Ascending aorta (tissue), 2 donors: ENCODE results near the gene HSPA6. TPM values are rescaled to one million over a fixed set of nuclear protein-coding genes. Genes with fewer than 3 reads are reported as not detected.
A peak's percentile ranks its signal among the peaks of the same experiment; 100 is the strongest.

Experiments
- DNase-seq, 2 donors: peaks; one replicate each; pipeline ENCODE4 v3.0.0-alpha.2; 2019; ENCODE audit warnings: low spot score in 2 of 2
- H3K27ac ChIP-seq, 2 donors: fragments of 200-600 bp; sonication (generic); one replicate each; pipeline ENCODE4 v1.5.1; 2016 to 2017; ENCODE audit warnings: mild to moderate bottlenecking in 1 of 2
- H3K27me3 ChIP-seq: fragments of 200-600 bp; sonication (generic); one replicate; pipeline ENCODE4 v1.5.1; 2017
- H3K36me3 ChIP-seq, 2 donors: fragments of 200-600 bp; sonication (generic); one replicate each; pipeline ENCODE4 v1.5.1; 2016
- H3K4me1 ChIP-seq, 2 donors: fragments of 200-600 bp; sonication (generic); one replicate each; pipeline ENCODE4 v1.5.1; 2016 to 2017; ENCODE audit warnings: mild to moderate bottlenecking in 1 of 2
- H3K4me3 ChIP-seq, 2 donors: fragments of 200-600 bp; sonication (generic); one replicate each; pipeline ENCODE4 v1.5.1; 2016 to 2017; ENCODE audit warnings: mild to moderate bottlenecking in 1 of 2
- H3K9me3 ChIP-seq, 2 donors: fragments of 200-600 bp; sonication (generic); one replicate each; pipeline ENCODE4 v1.5.1; 2016
- CTCF ChIP-seq, 3 experiments: fragments of 200-600 bp in 2 of 3; fragments of 450-650 bp in 1 of 3; sonication (generic) in 2 of 3; IDR thresholded peaks; one replicate each; pipeline ENCODE4 v1.5.1; 2016 to 2019; ENCODE audit warnings: antibody characterized with exemption in 3 of 3, mild to moderate bottlenecking in 1 of 3, moderate library complexity in 1 of 3
- intact Hi-C: fragments of 100-400 bp; cut with DNase I; formaldehyde crosslinking; loops from one replicate; pipeline ENCODE4 v1.15.1; 2023
- total RNA-seq: library from RNA; depleted of rRNA; stranded (reverse); fragments of >200 nt; gene quantifications from one replicate; pipeline ENCODE4 v1.1.0, GENCODE V29; 2016

Gene HSPA6
- total RNA-seq, 1 donor from 2014 or later, result 1.9 TPM

DNA sequence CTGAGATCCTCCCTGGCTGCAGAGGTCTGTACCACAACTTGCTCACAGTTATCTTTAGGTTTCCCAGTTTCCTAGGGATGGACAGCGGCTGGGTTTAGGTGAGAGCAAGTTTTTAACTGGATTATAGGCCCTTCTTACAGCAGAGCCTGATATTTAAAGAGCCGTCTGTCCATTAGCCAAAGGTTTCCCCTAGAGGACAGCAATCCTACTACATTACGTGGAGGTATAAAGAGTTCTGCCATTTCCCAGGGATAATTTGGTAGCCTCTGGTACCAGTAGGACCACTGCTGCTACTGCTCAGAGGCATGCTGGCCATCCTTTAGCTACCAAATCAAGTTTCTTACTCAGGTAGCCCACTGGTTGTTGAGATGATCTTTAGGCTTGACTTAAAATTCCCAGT, 41.0 kb upstream of the HSPA6 start:
- no peaks in the 10 kb centered on the region for H3K27me3 ChIP-seq
- H3K4me3 ChIP-seq, result no peak overlapping the region
- no peaks in the 10 kb centered on the region for H3K9me3 ChIP-seq
- intact Hi-C loops, result loop anchor here (10.0 kb wide), 1 partner anchor 81 kb away; no protein-coding TSS in a partner anchor
- no peaks in the 10 kb centered on the region for H3K36me3 ChIP-seq
- no peak for TF ChIP-seq CTCF (IDR thresholded peaks at IDR 0.05)
- no peaks in the 10 kb centered on the region for H3K4me1 ChIP-seq
- no peak overlapping the region for H3K27ac ChIP-seq
- DNase-seq, result no peak

DNA sequence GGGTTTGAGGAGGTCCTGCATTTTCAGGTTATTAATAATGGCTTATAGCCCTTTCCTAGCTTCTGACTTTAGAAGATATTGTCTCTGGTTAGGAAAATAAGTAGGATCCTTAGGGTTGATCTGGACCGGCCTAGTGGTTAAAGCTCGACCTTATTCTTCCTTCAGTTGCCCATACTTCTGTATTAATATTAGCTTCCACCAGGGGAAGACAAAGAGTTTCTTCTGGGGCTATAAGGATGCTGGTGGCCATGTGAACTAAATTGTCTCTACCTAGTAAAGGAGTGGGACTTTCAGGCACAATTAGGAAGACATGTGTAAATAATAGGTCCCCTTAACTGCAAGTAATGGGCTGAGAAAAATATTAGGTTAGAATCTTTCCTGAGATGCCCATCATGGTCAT, 39.7 kb upstream of the HSPA6 start:
- intact Hi-C loops, result loop anchor here (10.0 kb wide), 1 partner anchor 80 kb away; no protein-coding TSS in a partner anchor

DNA sequence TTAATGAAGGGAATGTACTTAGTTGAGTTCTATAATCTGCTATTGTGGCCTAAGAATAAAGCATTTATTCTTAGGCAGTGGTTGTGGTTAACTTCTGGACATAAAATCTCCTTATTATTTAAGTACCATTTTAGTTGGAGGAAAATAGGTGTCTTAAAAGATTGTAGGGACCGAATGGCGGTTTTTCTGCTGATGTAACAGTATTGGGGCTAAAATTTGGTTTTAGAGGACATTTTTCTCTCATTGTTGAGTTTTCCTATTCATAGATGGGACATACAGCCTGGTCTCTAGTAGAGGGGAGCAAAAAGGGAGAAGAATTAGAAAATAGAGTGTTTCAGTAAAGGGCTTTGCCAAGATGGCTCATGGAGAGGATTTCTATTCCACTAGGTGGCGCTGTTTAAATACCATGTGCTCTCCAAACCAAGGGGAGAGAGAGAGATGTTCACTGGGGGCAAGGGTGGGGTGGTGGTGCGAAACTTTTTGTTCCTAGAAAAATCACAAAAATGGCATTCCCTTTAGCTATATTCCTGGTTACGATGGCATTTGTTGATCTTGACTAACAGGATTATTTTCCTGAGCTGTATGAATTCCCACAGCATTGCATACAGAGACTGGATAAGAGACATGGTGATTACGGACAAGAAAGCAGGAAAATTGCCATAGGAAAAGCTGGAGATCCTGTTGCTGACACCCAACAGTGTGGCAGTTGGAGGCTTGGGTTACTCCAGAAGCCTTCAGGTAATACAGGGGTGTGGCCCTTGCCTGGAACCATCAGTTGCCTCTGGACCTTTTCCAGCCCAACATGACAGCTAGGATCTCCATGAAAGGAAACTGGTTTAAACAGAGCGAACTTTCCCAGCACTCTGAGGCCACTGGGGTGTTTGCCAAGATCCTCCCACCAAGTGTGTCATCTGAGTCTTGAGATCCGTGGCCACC, 37.3 kb upstream of the HSPA6 start:
- Histone ChIP-seq H3K4me1 (no peaks in the 10 kb centered on the region), H3K9me3 (no peaks in the 10 kb centered on the region), H3K27ac (no peak overlapping the region), H3K36me3 (no peaks in the 10 kb centered on the region), H3K27me3 (no peaks in the 10 kb centered on the region), H3K4me3 (peak overlapping the region in 1 of 2 donors; percentile 15)
- peak in 1 of 2 donors; percentile 70 for DNase-seq
- intact Hi-C loops, result loop anchor here (1.0 to 10.0 kb wide), 2 partner anchors 78 to 254 kb away; no protein-coding TSS in a partner anchor
- peak; percentile 59 to 74 (median 74) for TF ChIP-seq CTCF (IDR thresholded peaks at IDR 0.05)

More for the DNA sequence above, 39.7 kb upstream of the HSPA6 start:
- Histone ChIP-seq H3K27ac (no peak overlapping the region), H3K9me3 (no peaks in the 10 kb centered on the region), H3K27me3 (no peaks in the 10 kb centered on the region), H3K4me1 (no peaks in the 10 kb centered on the region), H3K36me3 (no peaks in the 10 kb centered on the region), H3K4me3 (no peak overlapping the region)
- peak in 1 of 3 experiments; percentile 22 for TF ChIP-seq CTCF (IDR thresholded peaks at IDR 0.05)
- DNase-seq, result no peak

DNA sequence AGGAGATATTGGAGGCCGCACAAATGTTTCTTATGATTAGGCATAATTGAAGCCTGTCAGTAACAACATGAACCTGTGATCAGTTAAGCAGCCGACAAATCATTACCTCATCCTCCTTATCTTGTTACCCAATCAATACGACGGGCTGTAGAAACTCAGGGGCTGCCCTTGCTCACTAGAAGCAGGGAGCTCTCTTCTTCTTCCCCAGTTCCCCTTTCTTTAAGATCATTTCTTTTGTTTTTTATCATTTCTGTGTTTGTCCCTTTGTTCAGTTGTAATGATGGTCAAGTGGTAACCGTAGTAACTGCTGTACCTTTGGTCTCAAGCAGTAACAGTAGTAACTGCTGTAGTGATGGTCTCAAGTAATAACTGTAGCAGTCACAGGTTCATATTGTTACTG, 32.9 kb upstream of the HSPA6 start:
- intact Hi-C loops, result no loop called here
- no peak for TF ChIP-seq CTCF (IDR thresholded peaks at IDR 0.05)
- Histone ChIP-seq H3K27me3 (no peaks in the 10 kb centered on the region), H3K36me3 (no peaks in the 10 kb centered on the region), H3K4me1 (no peaks in the 10 kb centered on the region), H3K9me3 (no peaks in the 10 kb centered on the region), H3K27ac (no peak overlapping the region), H3K4me3 (no peak overlapping the region)
- no peak for DNase-seq

GRCh38 chr1:161492827-161493226, 31.5 kb upstream of the HSPA6 start:
- no peaks in the 10 kb centered on the region for H3K4me1 ChIP-seq
- H3K4me3 ChIP-seq, result no peak overlapping the region
- no peaks in the 10 kb centered on the region for H3K27me3 ChIP-seq
- no peak for TF ChIP-seq CTCF (IDR thresholded peaks at IDR 0.05)
- intact Hi-C loops, result no loop called here
- H3K36me3 ChIP-seq, result no peaks in the 10 kb centered on the region
- no peak for DNase-seq
- no peak overlapping the region for H3K27ac ChIP-seq
- no peaks in the 10 kb centered on the region for H3K9me3 ChIP-seq
